Kasumi-1 (cell line): Measurements from ENCODE around the gene TCIRG1.
"Not testable (repeated sequence)": the region's sequence is repeated elsewhere in the genome, so short reads cannot be mapped to it uniquely, and the experiment has no call there.

Source experiments
- DNase-seq, 2 experiments: peaks; one replicate each; lab custom pipeline; 2025; lab: John Stamatoyannopoulos, UW

TCIRG1 gene, protein sequence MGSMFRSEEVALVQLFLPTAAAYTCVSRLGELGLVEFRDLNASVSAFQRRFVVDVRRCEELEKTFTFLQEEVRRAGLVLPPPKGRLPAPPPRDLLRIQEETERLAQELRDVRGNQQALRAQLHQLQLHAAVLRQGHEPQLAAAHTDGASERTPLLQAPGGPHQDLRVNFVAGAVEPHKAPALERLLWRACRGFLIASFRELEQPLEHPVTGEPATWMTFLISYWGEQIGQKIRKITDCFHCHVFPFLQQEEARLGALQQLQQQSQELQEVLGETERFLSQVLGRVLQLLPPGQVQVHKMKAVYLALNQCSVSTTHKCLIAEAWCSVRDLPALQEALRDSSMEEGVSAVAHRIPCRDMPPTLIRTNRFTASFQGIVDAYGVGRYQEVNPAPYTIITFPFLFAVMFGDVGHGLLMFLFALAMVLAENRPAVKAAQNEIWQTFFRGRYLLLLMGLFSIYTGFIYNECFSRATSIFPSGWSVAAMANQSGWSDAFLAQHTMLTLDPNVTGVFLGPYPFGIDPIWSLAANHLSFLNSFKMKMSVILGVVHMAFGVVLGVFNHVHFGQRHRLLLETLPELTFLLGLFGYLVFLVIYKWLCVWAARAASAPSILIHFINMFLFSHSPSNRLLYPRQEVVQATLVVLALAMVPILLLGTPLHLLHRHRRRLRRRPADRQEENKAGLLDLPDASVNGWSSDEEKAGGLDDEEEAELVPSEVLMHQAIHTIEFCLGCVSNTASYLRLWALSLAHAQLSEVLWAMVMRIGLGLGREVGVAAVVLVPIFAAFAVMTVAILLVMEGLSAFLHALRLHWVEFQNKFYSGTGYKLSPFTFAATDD

DNA sequence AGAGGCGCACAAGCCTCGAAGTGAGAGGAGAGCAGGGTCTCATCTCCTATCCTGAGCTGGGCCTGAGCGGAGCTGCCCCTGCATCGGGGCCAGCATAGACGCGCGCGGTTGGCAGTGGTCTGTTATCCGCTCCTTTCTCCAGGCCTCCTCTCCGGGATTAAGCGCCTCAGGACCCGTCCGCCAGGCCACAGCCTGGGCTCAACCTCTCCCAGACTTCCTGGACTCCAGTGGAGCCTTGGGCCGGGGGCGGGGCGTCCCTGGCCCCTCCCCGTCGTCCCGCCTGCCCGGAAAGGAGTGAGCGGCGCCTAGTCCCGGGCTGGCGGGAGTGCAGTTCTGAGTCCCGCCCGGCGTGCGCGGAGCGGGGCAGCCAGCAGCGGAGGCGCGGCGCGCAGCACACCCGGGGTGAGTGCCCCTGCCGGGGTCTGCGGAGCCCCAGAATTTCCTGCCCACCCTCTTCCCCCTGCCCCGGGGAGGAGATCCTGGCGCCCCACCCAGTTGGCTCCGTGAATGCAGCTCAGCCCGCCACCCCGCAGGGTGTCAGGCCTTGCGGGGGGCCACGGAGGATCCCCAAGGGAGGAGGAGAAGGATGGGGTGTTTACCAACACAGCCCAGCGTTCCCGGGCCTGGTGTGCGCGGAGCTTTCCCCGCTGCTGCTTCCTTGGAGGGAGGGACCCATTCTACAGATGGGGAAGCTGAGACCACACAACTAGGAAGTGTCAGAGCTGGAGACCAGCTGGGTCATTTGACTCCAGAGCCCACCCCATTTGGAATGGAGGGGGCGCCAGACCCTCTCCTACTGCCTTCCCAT, at the start of gene TCIRG1:
Gene TCIRG1, plus strand, starts transcription at position 308 of the 808 bp plus-strand sequence. CDS start 2,247 bp downstream, outside the sequence.
- no peak for DNase-seq

DNA sequence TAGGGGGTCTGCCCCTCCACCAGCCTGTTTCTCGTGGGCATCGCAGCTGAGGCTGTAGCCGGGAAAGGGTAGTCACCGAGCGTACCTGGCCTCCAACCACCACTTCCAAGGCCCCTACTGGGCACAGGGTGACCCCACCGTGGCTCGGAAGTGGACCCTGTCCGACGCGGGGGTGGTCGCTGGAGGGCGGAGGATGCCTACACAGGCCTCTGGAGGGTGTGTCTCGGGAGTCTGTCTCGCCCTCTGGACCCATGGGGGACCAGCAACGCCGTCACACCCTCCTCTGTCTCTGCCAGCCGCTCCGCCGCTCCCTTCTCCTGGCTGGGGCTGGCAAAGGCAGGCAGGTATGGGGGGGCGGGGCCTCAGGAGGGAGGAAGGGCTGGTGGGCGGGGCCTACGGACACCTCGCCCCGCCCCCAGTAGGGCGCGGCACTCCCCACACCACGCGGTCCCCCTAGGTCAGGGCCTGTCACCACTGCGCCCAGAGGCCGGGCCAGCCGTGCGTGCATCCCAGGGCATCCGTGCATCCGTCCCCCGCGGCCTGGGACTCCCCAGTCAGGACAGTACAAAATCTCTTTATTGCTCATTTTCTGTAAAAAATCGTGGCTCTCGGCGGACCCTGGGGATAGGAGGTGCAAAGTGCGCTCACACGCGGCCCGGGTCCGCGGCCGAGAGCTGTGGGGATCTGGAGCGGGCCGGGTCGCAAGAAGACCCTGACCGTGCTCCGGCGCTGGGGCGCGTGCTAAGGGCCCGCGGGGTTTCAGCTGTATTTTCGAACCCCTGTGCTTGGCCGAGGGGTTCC, 48.1 kb upstream of the TCIRG1 start:
- not testable (repeated sequence) for DNase-seq

DNA sequence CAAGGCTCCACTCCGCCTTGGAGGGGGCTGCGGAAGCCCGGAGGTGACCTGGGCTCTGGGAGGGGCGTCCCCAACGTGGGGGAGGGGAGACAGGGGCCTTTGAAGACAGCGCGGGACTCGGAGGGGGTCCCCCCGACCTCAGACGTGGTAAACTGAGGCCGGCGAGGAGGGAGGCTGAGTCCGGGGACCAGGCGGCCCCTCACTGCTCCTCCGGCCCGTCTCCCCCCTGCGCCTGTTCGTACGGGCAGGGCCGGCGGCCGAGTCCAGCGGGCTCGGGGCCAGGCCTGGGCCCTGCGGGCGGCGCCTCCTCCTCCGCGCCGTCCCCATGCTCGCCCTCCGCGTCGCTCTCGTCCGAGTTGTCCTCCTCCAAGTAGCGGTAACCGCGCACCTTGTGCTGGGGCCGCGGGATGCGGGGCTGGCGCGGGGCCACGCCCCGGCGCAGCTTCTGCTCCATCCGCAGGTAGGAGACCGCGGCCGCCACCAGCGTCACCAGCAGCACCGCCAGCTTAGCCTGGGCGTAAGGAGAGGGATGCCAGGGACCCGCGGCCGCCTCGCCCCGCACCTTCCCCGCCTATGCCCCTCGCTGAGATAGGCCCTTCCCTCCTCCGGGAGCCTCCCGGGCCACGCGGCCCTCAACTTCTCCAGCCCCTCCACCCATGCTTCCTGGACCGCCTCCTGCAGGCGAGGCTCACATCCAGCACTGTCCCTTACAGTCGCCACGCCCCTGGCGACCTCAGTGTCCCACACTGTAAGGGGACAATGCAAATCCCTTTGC, 47.3 kb upstream of the TCIRG1 start:
- DNase-seq, result not testable (repeated sequence)

DNA sequence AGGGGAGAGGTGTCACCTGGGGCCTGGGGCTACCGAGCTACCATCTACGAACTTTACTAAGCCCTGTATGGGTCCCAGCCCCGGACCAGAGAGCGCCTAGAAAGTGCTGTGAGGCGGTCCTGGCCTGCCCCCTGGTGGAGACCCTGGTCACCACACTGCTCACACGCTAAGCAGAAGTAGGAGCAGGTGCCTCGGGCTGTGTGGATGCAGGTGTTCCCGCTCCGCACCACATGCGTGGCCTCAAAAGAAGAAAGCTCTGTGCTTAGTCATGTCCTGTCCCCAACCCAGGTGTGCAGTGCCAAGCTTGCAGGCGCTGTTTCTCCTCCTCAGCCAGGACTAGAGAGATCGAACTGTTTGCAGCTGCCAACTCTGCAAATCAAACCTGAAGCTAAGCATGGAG, 45.0 kb upstream of the TCIRG1 start:
- not testable (repeated sequence) for DNase-seq

DNA sequence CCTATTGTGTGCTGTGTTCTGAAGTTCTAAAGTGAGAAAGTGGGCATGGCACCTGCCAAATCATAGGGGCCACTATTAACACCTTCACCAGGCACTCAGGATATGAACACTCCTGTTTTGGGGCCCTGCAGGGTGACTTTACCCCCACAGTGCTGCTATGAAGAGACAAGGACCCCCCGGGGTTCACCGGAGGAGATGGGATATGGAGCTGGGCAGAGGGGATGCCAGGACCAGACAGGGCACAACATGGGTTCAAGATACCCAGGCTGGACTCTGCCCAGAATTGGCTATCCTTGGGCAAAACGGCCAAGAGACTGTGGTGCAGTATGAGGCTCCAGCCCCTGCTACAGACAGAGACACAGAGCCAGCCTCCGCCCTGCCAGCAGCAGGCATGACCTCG, 44.4 kb upstream of the TCIRG1 start:
- not testable (repeated sequence) for DNase-seq

DNA sequence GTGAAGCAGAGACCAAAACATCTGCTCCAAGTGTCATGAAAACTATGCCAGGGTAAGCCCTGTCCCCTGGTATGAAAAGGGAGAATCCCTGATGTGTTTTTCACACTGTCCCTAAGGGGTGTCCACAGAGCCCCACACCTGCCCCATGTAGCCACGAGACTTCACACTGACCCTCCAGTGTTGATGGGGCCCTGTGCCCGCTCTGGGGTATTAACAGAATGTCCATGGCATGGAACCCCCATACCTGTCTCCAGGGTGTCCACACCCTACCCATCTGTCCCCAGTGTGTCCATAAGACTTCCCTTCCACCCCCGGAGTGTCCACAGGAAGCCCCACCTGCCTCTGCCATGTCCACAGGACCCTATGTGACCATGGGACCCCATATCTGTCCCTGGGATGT, 43.7 kb upstream of the TCIRG1 start:
- DNase-seq, result not testable (repeated sequence)

DNA sequence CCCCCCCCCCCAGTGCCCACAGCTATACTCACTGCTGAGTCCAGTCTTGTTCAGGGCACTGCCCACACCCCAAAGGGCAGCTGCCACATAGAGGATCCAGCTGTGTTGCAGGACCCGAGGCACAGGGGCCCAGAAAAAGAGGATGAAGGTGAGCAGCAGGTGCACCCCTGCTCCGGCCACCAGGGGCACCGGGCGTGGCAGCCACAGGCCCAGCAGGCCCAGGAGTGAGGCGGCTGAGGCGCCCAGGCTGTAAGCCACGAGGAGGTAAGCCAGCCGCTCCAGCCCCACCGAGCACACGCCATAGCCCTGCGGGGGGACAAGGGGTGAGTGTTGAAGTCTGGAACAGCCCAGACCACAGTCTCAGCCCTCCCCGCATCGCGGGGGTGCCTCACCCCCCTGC, 43.2 kb upstream of the TCIRG1 start:
- not testable (repeated sequence) for DNase-seq

DNA sequence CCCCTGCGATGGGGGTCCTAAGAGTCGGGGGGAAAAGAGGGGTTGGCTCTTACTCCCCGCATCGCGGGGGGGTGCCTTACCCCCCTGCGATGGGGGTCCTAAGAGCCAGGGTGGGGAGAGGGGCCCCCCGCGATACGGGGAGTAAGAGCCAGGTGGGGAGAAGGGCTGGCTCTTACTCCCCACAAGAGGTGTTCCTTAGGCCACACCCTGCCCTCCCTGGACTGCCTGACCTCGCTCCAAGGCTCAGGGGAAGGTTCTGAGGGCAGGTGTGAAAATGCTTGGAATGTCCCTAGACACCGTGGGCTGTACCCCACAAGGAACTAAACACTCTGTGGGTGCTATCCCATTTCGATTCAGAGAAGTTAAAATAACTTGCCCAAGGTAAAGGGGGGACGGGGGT, 42.8 kb upstream of the TCIRG1 start:
- DNase-seq, result no peak

DNA sequence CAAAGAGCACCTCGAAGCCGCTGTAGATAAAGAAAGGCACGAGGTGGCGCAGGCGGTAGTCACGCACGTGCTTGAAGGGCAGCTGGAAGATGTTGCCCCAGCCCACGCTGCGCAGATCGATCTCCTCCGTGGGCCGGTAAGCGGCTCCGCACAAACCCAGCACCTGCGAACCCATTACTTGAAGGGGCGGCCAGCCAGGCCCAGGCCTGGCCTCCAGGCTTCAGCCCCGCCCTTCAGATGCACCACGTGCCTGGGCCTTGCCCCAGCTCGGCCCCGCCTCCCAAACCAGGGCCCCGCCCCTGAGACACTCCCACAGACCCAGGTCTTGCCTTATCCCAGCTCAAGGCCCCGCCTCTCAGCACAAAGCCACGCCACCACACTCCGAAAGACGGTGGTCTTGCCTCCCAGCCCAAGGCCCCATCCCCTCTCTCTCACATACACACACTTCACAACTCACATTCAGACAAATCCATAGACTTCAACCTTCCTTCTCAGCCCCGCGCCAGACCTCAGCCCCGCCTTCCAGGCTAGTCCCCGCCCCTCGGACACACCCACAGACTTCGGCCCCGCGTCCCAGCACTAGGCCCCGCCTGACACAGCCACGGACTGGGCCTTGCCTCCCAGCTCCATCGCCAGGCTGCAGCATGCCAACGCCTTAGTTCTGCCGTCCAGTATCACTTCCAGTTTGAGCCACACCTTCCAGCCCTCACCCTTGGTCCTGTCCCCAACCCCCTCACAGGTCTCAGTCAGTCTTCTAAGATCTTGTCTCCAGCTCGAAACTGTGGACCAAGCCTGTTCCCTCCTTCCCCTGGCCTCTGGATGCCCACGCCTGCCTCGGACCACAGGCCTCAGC, 42.0 kb upstream of the TCIRG1 start:
- no peak for DNase-seq

DNA sequence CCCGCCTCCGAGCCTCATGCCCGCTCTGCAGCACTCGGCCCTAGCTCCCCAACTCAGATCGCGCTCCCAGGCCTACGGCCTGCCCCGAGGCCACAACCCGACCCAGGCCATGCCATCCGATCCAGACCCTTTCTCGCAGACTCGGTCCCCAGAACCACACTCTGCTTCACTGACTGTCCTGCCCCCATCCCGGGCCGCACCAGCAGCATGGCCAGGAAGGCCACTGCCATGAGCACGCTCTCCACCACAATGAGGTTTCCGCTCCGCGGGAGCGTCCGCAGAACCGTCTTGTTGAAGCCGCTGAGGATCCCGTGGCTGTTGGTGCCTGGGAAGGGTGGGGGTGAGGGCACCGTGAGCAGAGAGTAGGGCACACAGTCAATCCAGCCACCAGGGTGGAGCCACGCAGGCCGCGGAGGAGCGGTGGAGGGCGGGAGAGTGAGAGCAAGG, 41.3 kb upstream of the TCIRG1 start:
- no peak for DNase-seq

DNA sequence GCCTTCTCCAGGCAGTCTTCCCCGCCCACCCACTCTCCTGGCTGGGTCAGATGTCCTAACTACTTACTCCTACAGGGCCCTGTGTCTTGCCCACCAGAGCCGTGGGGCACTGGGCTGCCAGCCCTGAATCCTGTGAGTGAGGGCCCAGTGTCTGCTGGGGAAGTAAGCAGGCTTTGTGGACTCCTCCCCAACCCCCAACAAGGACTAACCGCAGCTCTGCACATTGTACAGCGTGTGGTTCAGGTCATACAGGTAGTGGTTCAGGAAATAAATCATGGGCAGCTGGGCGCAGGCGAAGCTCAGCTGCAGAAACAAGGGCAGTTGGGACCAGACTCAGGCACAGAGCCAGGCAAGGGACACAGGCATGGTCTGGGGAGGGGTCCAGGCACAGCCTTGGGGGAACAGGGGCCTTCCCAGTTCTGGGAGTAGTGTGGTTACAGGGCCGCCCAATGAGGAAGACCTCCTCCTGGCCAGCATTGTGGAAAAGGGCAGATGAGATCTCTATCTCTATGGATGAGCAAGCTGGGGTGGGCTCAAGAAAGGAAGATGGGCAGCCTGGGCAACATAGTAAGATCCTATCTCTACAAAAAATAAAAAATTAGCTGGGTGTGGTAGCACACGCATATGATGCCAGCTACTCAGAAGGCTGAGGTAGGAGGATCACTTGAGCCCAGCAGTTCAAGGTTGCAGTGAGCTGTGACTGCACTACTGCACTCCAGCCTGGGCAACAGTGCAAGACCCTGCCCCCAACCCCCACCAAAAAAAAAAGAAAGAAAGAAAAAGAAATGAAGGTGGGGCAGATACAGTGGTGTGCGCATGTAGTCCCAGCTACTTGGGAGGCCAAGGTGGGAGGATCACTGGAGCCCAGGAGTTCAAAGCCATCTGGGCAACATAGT, 40.4 kb upstream of the TCIRG1 start:
- no peak for DNase-seq

DNA sequence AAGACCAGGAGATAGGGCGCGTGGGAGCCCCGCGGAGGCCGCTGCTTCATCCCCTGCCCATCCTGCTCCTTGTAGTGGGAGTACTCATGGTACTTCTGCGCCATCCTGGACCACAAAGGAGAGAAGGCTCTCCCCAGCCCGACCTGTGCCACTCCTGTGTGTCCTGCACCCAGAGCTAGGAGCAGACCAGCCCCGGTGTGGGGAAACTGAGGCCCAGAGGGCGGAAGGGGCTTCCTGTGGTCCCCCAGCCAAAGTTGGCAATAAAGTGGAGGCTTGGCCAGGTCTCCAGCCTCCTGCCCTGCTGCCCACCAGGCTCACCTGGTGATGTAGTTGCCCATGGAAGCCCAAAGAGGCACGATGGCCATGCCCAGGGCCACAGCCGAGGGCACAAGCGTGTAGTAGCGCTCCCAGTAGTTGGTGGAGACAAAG, 39.6 kb upstream of the TCIRG1 start:
- DNase-seq, result no peak

DNA sequence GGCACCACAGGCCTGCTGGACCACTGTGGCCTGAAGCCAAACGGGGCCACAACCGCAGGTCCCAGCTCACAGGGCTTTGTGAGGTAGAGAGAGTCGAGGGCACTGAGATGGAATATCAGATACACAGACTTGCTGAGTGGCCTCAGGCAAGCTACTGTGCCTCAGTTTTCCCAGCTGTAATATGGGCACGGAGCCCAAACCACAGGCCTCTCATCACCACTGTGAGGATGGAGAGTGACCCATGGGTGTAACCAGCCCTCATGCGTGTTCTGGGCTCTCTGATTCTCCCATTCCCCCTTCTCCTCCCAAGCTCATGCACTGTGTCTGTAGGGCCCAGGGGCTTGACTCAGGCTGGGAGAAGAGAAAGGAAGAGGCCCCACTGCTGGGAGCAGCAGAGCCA, 39.1 kb upstream of the TCIRG1 start:
- DNase-seq, result no peak

DNA sequence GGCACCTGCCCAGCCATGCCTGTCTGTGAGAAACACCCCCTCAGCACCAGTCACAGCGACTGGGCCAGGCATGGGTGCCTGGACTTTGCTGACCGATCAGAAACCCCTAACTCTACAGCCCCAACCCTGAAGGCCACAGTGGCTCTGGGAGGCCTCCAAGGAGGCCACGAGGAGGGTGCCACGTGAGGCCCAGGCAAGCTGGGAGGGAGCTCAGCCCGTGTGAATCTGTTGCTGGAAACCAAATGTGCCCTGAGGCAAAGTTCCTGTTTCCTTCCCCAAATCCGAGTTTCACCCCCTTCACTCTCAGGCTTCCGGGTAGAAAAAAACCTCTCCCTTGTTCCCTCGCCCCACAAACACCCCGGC, 36.3 kb upstream of the TCIRG1 start:
- DNase-seq, result peak; percentile 66 to 72

DNA sequence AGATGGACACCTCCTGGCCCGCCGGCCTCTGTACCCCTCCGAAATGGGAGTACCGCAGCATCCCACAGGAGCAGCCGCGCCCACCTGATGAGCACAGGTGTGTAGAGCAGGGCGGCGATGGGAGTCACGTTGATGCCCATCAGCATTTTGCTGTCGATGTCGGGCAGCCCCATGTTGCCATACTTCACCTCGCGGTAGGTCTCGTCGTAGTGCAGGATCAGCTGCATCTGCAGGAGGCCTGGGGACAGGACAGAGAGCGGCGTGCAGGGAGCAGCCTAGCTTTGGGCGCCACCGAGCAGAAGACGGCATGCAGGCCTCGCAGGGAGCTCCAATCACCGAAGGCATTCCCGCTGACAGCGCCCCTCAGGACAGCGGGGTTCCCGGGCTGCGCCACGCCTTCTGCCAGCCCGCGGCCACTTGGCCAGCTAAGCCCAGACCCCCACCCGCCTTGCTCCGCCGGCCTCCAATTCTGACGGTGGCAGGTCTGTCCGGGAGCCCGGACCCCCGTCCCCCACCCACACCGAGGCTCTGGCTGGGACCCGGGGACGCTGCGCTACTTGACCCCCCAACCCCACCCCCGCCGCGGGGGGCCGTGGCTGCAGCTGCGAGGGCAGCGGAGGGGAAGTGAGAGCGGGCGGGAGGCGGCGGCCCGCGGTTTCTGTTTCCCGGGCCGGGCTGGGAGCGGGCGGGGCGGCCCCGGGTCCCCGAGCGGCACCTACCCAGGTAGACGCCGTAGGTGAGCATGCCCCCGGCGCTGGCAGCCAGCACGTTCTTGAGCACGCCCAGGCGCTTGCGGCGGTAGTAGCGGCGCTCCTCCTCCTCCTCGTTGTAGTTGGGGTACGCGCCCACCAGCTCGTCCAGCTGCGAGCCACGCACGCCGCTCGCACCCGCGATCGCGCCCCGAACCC, 35.6 kb upstream of the TCIRG1 start:
- DNase-seq, result peak; percentile 21 to 43

DNA sequence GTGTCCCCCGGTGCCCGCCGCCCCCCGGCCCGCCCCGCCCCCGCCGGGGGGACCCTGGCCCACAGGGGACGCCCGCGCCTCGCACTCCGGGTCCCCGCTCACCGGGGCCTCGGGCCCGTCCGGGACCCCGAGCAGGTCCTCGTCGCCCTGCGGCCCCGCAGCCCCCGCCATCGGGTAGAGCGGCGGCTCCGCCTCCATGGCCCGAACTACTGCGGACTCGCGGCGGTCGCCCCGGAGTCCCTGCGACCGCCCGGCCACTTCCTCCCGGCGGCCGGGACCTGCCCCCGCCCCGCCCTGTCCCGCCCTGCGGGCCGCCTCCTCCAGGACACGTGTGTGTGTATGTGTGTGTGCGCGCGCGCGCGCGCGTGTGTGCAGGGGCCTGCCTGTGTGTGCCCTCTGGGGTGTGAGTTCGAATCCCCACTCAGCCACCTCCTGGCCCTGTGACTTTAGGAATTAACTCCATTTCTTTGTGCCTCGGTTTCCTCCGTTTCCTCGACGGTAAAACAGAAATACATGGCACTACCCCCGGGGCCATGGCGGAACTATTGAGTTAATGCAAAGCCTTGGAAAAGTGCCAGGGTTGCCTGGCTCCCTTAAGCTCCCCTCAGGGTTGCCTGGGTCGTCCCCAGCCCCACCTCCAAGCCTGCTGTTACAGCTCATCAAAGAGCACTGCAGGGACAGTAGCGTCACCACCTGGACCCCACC, 34.8 kb upstream of the TCIRG1 start, which contains the start of gene UNC93B1:
Gene UNC93B1, minus strand, starts transcription at position 252 of the 705 bp plus-strand sequence. Its CDS starts 54 bp downstream, at position 198.
- peak; percentile 57 to 78 for DNase-seq
